ENCODE data around the gene DAGLA.

DAGLA gene

GRCh38 chr11:61766353-61766841 lies 86.2 kb downstream of the DAGLA start:
- Histone ChIP-seq H3K27me3 (peaks cover 5% of the 10 kb centered on the region), H3K4me1 (ENCODE audit: control insufficient read depth in 1 of 2, insufficient read depth in 1 of 2, low read depth in 1 of 2, low read length in 1 of 2) (no peaks in the 10 kb centered on the region), H3K27ac (no peak overlapping the region), H3K4me3 (ENCODE audit: low read depth in 1 of 2, low read length in 1 of 2) (no peak overlapping the region), H3K9me3 (no peaks in the 10 kb centered on the region), H3K36me3 (no peaks in the 10 kb centered on the region)
- TF ChIP-seq CTCF (IDR thresholded peaks at IDR 0.05), result no peak

- H3K4me3 ChIP-seq (ENCODE audit: low read depth in 1 of 2, low read length in 1 of 2), result no peak overlapping the region
- TF ChIP-seq CTCF (IDR thresholded peaks at IDR 0.05), result no peak
- H3K4me1 ChIP-seq (ENCODE audit: control insufficient read depth in 1 of 2, insufficient read depth in 1 of 2, low read depth in 1 of 2, low read length in 1 of 2), result peaks cover 6 to 9% of the 10 kb centered on the region in 2 experiments
- no peaks in the 10 kb centered on the region for H3K27me3 ChIP-seq
- no peak overlapping the region for H3K27ac ChIP-seq
- H3K9me3 ChIP-seq, result no peaks in the 10 kb centered on the region
- no peaks in the 10 kb centered on the region for H3K36me3 ChIP-seq
Observed at GRCh38 chr11:61768376-61769076, 88.3 kb downstream of the DAGLA start.

- Histone ChIP-seq H3K9me3 (no peaks in the 10 kb centered on the region), H3K4me3 (ENCODE audit: low read depth in 1 of 2, low read length in 1 of 2) (no peak overlapping the region), H3K36me3 (no peaks in the 10 kb centered on the region), H3K4me1 (ENCODE audit: control insufficient read depth in 1 of 2, insufficient read depth in 1 of 2, low read depth in 1 of 2, low read length in 1 of 2) (peaks cover 6 to 9% of the 10 kb centered on the region in 2 experiments), H3K27me3 (no peaks in the 10 kb centered on the region), H3K27ac (no peak overlapping the region)
- no peak for TF ChIP-seq CTCF (IDR thresholded peaks at IDR 0.05)
Observed at GRCh38 chr11:61769169-61769920, 89.2 kb downstream of the DAGLA start.

- Histone ChIP-seq H3K9me3 (no peaks in the 10 kb centered on the region), H3K4me1 (ENCODE audit: control insufficient read depth in 1 of 2, insufficient read depth in 1 of 2, low read depth in 1 of 2, low read length in 1 of 2) (peaks cover 6 to 9% of the 10 kb centered on the region in 2 experiments), H3K27me3 (no peaks in the 10 kb centered on the region), H3K27ac (no peak overlapping the region), H3K4me3 (ENCODE audit: low read depth in 1 of 2, low read length in 1 of 2) (no peak overlapping the region), H3K36me3 (no peaks in the 10 kb centered on the region)
- TF ChIP-seq CTCF (IDR thresholded peaks at IDR 0.05), result no peak
Observed at GRCh38 chr11:61769946-61770683, 89.9 kb downstream of the DAGLA start.

GRCh38 chr11:61771195-61771894 lies 91.2 kb downstream of the DAGLA start:
- Histone ChIP-seq H3K4me3 (ENCODE audit: low read depth in 1 of 2, low read length in 1 of 2) (no peak overlapping the region), H3K9me3 (no peaks in the 10 kb centered on the region), H3K4me1 (ENCODE audit: control insufficient read depth in 1 of 2, insufficient read depth in 1 of 2, low read depth in 1 of 2, low read length in 1 of 2) (peaks cover 6 to 9% of the 10 kb centered on the region in 2 experiments), H3K27ac (no peak overlapping the region), H3K36me3 (no peaks in the 10 kb centered on the region), H3K27me3 (peaks cover 3% of the 10 kb centered on the region)
- TF ChIP-seq CTCF (IDR thresholded peaks at IDR 0.05), result no peak

All from neutrophil (primary cell).